Measurements from ENCODE around the gene TMEM132D. TPM values are rescaled to one million over a fixed set of nuclear protein-coding genes. Genes with fewer than 3 reads are reported as not detected.
"Not testable (repeated sequence)": the region's sequence is repeated elsewhere in the genome, so short reads cannot be mapped to it uniquely, and the experiment has no call there.

Gene TMEM132D
- total and polyA plus RNA-seq, 4 experiments from 2014 or later, result not detected

DNA sequence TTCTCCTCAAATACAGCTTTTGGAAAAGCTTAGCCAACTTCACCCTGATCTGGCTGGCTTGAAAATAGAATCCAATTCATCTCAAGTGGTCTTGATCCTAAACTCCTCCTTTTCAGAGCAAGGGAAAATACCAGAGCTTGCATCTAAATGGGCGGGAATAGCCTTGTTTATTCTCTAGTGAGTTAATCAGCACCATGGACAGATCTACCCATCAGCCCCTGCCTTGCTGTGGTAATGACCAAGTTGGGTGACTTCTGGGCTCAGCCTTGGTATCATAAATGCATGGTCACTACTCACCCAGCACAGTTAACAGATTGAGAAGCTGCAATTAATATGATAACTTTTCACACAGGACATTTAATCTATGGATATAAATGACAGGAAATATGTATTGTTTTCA is 853.9 kb downstream of the TMEM132D start:
- DNase-seq, result no peak
- Histone ChIP-seq H3K27me3 (ENCODE audit: insufficient read depth, low read length) (no peaks in the 10 kb centered on the region), H3K27ac (ENCODE audit: low read depth, low read length) (no peak overlapping the region), H3K4me1 (ENCODE audit: insufficient read depth, low read length) (no peaks in the 10 kb centered on the region), H3K9me3 (ENCODE audit: control insufficient read depth in 1 of 2, low read length in 2 of 2) (no peaks in the 10 kb centered on the region), H3K4me3 (ENCODE audit: low read length in 2 of 2) (no peak overlapping the region), H3K36me3 (ENCODE audit: insufficient read depth, low read length) (no peaks in the 10 kb centered on the region)
- ChIA-PET CTCF (ENCODE audit: partially characterized antibody) (no interaction called here), POLR2A (ENCODE audit: partially characterized antibody) (no interaction called here)
- H3K9me3 Mint-ChIP-seq, result peaks cover 0 to 4% (median 2%) of the 10 kb centered on the region in 8 donors
- H3K36me3 Mint-ChIP-seq, result no peaks in the 10 kb centered on the region
- intact Hi-C loops (cut with micrococcal nuclease), result no loop called here
- H3K4me1 Mint-ChIP-seq, result no peaks in the 10 kb centered on the region
- H3K4me3 Mint-ChIP-seq, result no peak overlapping the region
- no peaks in the 10 kb centered on the region for H3K27me3 Mint-ChIP-seq
- no peak overlapping the region for H3K27ac Mint-ChIP-seq

DNA sequence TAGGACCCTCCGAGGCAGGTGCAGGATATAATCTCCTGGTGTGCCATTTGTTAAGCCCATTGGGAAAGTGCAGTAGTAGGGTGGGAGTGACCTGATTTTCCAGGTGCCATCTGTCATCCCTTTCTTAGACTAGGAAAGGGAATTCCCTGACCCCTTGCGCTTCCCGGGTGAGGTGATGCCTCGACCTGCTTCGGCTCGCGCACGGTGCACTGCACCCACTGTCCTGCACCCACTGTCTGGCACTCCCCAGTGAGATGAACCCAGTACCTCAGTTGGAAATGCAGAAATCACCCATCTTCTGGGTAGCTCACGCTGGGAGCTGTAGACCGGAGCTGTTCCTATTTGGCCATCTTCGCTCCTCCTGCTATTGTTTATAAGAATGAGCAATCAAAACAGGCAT is 860.5 kb downstream of the TMEM132D start:
- H3K36me3 Mint-ChIP-seq; H3K36me3 ChIP-seq (ENCODE audit: insufficient read depth, low read length); H3K4me3 ChIP-seq (ENCODE audit: low read length in 2 of 2); POLR2A ChIA-PET (ENCODE audit: partially characterized antibody); H3K4me1 Mint-ChIP-seq; H3K27me3 Mint-ChIP-seq; intact Hi-C loops (cut with micrococcal nuclease); H3K4me3 Mint-ChIP-seq; H3K9me3 ChIP-seq (ENCODE audit: control insufficient read depth in 1 of 2, low read length in 2 of 2); H3K4me1 ChIP-seq (ENCODE audit: insufficient read depth, low read length); DNase-seq; CTCF ChIA-PET (ENCODE audit: partially characterized antibody); H3K27me3 ChIP-seq (ENCODE audit: insufficient read depth, low read length); H3K27ac ChIP-seq (ENCODE audit: low read depth, low read length): not testable (repeated sequence)
- peaks cover 0 to 13% (median 4%) of the 10 kb centered on the region in 8 donors for H3K9me3 Mint-ChIP-seq
- H3K27ac Mint-ChIP-seq, result peak overlapping the region in 1 of 7 donors; percentile 41

DNA sequence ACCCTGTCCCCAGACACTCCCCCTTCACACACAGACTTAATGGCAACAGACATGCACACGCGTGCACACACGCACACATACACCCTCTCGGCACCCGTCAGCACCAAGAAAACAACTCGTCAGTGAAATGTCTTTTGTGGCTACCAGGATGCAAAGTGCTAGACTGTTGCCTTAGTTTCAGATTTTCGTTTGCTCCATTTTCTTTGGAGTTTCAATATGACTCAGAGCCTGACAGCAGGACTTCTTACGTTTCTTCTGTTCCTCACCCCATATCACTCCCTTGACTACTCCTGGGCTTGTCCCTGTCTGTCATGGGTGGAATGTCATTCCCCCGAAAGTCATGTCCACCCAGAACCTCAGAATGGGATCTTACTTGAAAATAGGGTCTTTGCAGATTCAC is 867.7 kb downstream of the TMEM132D start:
- Mint-ChIP-seq H3K27me3 (peaks cover 0 to 4% of the 10 kb centered on the region in 2 donors), H3K27ac (no peak overlapping the region), H3K9me3 (peaks cover 2 to 15% (median 7%) of the 10 kb centered on the region in 8 donors), H3K36me3 (no peaks in the 10 kb centered on the region), H3K4me1 (no peaks in the 10 kb centered on the region), H3K4me3 (no peak overlapping the region)
- intact Hi-C loops (cut with micrococcal nuclease), result no loop called here
- no peak overlapping the region for H3K27ac ChIP-seq (ENCODE audit: low read depth, low read length)
- no peaks in the 10 kb centered on the region for H3K4me1 ChIP-seq (ENCODE audit: insufficient read depth, low read length)
- H3K4me3 ChIP-seq (ENCODE audit: low read length in 2 of 2), result no peak overlapping the region
- no peaks in the 10 kb centered on the region for H3K36me3 ChIP-seq (ENCODE audit: insufficient read depth, low read length)
- ChIA-PET POLR2A (ENCODE audit: partially characterized antibody) (no interaction called here), CTCF (ENCODE audit: partially characterized antibody) (no interaction called here)
- H3K9me3 ChIP-seq (ENCODE audit: control insufficient read depth in 1 of 2, low read length in 2 of 2), result no peaks in the 10 kb centered on the region
- no peaks in the 10 kb centered on the region for H3K27me3 ChIP-seq (ENCODE audit: insufficient read depth, low read length)
- no peak for DNase-seq

DNA sequence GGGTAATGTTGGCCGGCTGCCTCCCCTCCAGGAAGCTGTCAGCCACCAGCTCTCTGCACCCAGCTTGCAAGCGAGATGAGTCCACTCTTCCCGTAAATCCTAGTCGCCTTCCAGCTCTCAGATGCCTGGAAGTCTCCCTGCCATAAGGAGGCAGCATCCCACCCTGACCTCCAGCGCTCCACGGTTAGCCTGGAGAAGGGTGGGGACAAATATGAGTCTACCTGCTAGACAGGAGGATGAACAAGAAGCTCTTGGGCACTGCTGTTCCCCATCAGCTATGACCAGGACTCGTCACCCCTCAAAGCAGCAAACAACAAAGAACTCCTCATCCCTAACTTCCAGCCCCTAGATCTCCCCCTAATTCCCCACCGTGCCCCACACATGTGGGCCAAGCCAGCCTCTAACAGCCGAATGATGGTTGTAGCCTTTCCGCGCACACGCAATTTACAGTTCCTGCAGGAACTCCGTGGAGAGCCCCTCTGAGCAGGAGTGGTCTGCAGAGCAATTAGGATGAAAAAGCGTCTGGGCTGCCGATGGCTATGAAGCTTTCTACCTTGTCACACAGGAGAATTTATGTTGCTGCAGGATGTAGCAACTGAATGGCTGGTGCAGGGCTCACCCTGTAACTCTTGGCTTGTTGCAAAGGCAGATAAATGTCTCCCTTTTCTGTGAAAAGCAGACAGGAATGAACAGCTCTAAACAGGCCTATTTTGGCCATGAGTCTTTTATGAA is 869.1 kb downstream of the TMEM132D start:
- ChIA-PET POLR2A (ENCODE audit: partially characterized antibody) (no interaction called here), CTCF (ENCODE audit: partially characterized antibody) (no interaction called here)
- peaks cover 2 to 15% (median 7%) of the 10 kb centered on the region in 8 donors for H3K9me3 Mint-ChIP-seq

DNA sequence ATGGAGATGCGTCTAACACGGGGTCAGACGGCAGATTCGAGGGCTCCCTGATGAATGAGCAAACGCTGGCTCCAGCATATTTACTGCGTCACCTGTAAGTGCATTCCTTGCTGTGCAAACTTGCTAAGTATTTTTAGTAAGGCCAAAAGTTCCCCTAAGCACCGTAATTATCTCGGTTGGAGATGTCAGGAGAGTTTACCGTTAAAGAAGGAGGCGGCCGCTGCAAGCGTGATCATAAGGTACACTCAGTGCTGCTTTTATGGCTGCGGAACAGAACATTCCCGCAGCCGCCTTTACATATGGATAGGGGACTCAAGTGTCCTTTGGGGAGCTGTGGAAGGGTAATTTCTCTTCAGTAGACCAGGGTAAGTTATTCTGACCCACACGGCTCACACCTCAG is 875.0 kb downstream of the TMEM132D start:
- no peaks in the 10 kb centered on the region for H3K36me3 Mint-ChIP-seq
- no peak overlapping the region for H3K4me3 ChIP-seq (ENCODE audit: low read length in 2 of 2)
- ChIA-PET CTCF (ENCODE audit: partially characterized antibody) (interaction anchor here (1.4 kb wide), 1 partner anchor 19 kb away, joined by 4 read pairs; no protein-coding TSS in a partner anchor), POLR2A (ENCODE audit: partially characterized antibody) (no interaction called here)
- no peaks in the 10 kb centered on the region for H3K4me1 ChIP-seq (ENCODE audit: insufficient read depth, low read length)
- peak overlapping the region in 1 of 7 donors; percentile 55 for H3K27ac Mint-ChIP-seq
- intact Hi-C loops (cut with micrococcal nuclease), result no loop called here
- H3K9me3 Mint-ChIP-seq, result peaks cover 0 to 11% (median 0%) of the 10 kb centered on the region in 8 donors
- H3K4me3 Mint-ChIP-seq, result no peak overlapping the region
- peaks cover 0 to 4% of the 10 kb centered on the region in 2 donors for H3K27me3 Mint-ChIP-seq
- no peak overlapping the region for H3K27ac ChIP-seq (ENCODE audit: low read depth, low read length)
- H3K9me3 ChIP-seq (ENCODE audit: control insufficient read depth in 1 of 2, low read length in 2 of 2), result no peaks in the 10 kb centered on the region
- H3K4me1 Mint-ChIP-seq, result no peaks in the 10 kb centered on the region
- no peaks in the 10 kb centered on the region for H3K36me3 ChIP-seq (ENCODE audit: insufficient read depth, low read length)
- no peaks in the 10 kb centered on the region for H3K27me3 ChIP-seq (ENCODE audit: insufficient read depth, low read length)
- no peak for DNase-seq

More for the DNA sequence above, 869.1 kb downstream of the TMEM132D start:
- H3K4me3 Mint-ChIP-seq, result no peak overlapping the region
- Histone ChIP-seq H3K27me3 (ENCODE audit: insufficient read depth, low read length) (no peaks in the 10 kb centered on the region), H3K27ac (ENCODE audit: low read depth, low read length) (no peak overlapping the region), H3K4me3 (ENCODE audit: low read length in 2 of 2) (no peak overlapping the region), H3K36me3 (ENCODE audit: insufficient read depth, low read length) (no peaks in the 10 kb centered on the region), H3K4me1 (ENCODE audit: insufficient read depth, low read length) (no peaks in the 10 kb centered on the region), H3K9me3 (ENCODE audit: control insufficient read depth in 1 of 2, low read length in 2 of 2) (no peaks in the 10 kb centered on the region)
- H3K27ac Mint-ChIP-seq, result no peak overlapping the region
- H3K4me1 Mint-ChIP-seq, result no peaks in the 10 kb centered on the region
- intact Hi-C loops (cut with micrococcal nuclease), result no loop called here
- H3K36me3 Mint-ChIP-seq, result no peaks in the 10 kb centered on the region
- DNase-seq, result no peak
- H3K27me3 Mint-ChIP-seq, result peaks cover 0 to 4% of the 10 kb centered on the region in 2 donors

DNA sequence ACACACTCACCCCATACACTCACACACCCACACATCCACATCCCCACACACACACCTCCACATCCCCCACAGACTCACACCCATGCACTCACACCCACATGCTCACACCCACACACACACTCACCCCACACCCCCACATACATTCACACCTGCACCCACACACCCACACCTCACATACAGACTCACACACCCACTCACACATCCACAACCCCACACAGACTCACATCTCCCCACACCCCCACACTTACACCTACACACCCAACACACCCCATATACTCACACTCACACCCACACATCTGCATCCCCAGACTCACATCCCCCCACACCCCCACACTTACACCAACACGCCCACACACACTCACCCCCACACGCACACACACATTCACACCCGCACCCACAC is 878.8 kb downstream of the TMEM132D start:
- ChIA-PET POLR2A (ENCODE audit: partially characterized antibody) (no interaction called here), CTCF (ENCODE audit: partially characterized antibody) (no interaction called here)
- no peak overlapping the region for H3K4me3 ChIP-seq (ENCODE audit: low read length in 2 of 2)
- Mint-ChIP-seq H3K4me3 (no peak overlapping the region), H3K27ac (no peak overlapping the region), H3K4me1 (no peaks in the 10 kb centered on the region), H3K27me3 (no peaks in the 10 kb centered on the region), H3K9me3 (peaks cover 0 to 14% (median 6%) of the 10 kb centered on the region in 8 donors), H3K36me3 (no peaks in the 10 kb centered on the region)
- H3K27ac ChIP-seq (ENCODE audit: low read depth, low read length), result no peak overlapping the region
- no peaks in the 10 kb centered on the region for H3K9me3 ChIP-seq (ENCODE audit: control insufficient read depth in 1 of 2, low read length in 2 of 2)
- no peaks in the 10 kb centered on the region for H3K4me1 ChIP-seq (ENCODE audit: insufficient read depth, low read length)
- no peaks in the 10 kb centered on the region for H3K36me3 ChIP-seq (ENCODE audit: insufficient read depth, low read length)
- H3K27me3 ChIP-seq (ENCODE audit: insufficient read depth, low read length), result no peaks in the 10 kb centered on the region
- no peak for DNase-seq
- intact Hi-C loops (cut with micrococcal nuclease), result no loop called here

Data from CD4-positive, alpha-beta memory T cell (primary cell).